Activated CD8-positive, alpha-beta memory T cell treated with anti-CD3 and anti-CD28 coated beads for 4 hours (primary cell): ENCODE results near the gene ISCA1.
"Not testable (repeated sequence)": the region's sequence is repeated elsewhere in the genome, so short reads cannot be mapped to it uniquely, and the experiment has no call there.

Source experiments
- DNase-seq, 2 donors: peaks; one replicate each; pipeline ENCODE4 v3.0.0-alpha.2; 2020; ENCODE audit warnings: low read depth in 2 of 2

Gene ISCA1

GRCh38 chr9:86282077-86282978 lies at the start of gene ISCA1:
Gene ISCA1 (minus strand): TSS chr9:86282538. CDS start chr9:86282458, 80 bp downstream.
- peak; percentile 96 to 98 for DNase-seq

DNA sequence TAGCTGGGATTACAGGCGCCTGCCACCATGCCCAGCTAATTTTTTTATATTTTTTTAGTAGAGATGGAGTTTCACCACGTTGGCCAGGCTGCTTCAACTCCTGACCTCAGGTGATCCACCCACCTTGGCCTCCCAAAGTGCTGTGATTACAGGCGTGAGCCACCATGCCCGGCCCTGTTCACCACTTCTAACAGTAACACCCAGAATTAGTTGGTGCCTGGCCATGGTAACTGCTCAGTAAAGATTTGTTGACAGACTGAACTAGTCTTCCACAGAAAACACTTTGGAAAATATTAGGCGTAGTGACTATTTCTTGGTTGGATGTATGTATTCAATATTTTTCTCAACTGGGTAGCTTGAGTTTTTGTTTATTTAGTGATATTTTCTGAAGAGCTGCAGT lies 47.8 kb upstream of the ISCA1 start:
- DNase-seq = no peak

DNA sequence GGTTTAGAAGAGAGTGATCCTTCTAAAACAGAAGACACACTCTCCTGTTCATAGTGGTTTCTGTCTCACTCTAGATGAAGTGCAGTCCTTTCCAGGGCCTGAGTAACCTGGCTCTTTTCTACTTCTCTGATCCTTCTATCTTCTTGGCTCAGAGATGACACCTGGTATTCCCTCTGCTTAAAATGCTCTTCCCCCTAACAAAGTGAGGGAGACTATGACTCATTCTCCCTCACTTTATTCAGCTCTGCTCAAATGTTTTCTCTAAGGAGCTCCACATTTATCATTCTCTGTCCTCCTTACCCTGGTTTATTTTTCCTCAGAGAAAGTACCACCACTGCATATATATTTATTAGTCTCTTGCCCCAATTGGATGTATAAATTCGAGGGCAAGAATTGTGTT lies 47.3 kb upstream of the ISCA1 start:
- no peak for DNase-seq

DNA sequence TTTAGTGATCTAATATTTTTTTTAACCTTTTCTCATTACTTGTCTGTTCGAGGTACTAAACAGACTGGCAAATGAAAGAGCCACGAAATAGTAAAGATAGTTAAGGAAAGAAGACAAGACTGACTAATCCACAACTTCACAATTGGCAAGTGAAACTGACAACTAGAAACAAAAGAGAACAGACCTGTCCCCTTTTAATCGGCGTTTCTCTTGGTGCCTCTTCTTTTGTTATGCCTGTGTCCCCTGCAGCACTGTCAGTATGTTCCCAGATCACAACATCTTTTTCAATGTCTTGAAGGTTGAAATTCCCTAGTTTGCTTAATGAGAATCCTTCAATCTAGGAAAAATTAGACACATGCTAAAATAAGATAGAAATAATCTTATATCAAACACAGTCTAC lies 45.8 kb upstream of the ISCA1 start:
- no peak for DNase-seq

DNA sequence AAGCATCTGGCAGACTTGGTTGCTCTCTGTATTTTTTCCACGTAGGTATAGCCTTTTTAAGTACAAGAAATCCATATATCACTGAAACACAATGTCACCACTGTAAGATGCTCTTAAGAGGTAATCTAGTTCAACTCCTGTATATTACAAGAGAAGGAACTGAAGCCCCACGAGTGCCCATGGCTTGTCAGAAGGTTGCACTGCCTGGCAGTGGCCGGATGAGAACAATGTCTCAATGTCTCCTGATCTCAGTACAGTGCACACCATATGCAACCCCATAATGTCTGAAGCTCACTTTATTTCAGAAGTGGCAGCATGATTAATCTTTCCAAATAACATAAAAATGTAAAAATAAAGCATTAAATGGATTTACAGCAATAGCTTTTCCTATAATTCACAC lies 44.2 kb upstream of the ISCA1 start:
- no peak for DNase-seq

- no peak for DNase-seq
Observed at GRCh38 chr9:86324901-86325300, 42.6 kb upstream of the ISCA1 start.

- DNase-seq = no peak
Observed at GRCh38 chr9:86324308-86324707, 42.0 kb upstream of the ISCA1 start.

DNA sequence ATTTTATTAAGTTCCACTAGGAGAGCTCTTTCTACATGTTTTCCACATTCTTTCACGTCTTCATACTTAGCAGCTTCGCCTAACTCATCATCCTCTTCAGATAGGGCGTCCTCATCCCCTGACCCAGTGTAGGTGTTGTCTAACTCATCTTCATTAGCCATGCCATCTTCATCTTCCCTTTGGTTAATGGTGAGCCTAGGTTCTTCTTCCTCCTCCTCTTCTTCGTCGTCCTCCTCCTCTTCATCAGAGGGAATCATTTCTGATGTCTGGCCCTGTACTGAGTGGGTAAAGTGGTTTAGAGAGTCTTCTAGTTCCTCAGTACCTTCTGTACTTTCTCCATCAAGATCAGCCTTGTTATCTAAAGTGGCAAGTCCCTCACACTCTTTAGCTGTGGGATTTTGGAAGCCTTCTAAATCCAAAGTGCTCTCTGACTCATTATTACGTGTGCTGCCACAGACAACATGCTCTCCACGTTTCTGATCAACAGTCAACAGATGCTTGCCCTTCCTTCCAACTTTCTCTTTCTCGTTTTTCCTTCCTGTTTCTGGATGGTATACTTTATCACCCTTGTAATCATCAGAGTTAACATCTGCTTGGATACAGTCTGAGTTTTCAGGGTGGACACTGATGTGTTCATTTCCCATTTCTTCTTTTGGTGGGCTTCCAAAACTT lies 40.8 kb upstream of the ISCA1 start:
- no peak for DNase-seq

DNA sequence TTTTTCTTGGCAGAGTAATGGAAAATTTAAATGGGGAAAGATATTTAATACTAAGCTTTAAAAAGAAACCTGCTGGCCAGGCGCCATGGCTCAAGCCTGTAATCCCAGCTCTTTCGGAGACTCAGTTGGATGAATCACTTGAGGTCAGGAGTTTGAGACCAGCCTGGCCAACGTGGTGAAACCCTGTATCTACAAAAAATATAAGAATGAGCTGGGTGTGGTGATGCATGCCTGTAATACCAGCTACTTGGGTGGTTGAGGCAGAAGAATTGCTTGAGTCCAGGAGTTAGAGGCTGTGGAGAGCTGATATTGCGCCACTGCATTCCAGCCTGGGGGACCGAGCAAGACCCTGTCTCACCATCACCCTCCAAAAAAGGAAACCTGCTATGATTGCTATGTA lies 39.0 kb upstream of the ISCA1 start:
- no peak for DNase-seq

DNA sequence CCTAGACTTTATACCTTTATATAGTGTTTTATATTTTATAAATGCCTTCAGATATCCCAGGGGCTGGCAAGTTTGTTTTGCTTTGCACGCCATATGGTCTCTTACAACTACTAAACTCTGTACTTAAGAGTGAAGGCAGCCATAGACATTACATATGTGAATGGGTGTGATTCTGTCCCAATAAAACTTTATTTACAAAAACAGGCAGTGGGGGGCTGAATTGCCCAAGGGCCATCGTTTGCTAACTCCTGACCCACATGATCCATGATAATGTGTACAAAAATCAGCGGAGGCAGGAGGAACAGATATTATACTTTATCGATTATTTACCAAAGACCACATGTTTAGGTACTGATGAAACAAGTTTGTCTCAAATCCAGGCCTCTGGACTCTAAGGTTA lies 35.8 kb upstream of the ISCA1 start:
- no peak for DNase-seq

GRCh38 chr9:86315078-86315477 lies 32.7 kb upstream of the ISCA1 start:
- DNase-seq = no peak

DNA sequence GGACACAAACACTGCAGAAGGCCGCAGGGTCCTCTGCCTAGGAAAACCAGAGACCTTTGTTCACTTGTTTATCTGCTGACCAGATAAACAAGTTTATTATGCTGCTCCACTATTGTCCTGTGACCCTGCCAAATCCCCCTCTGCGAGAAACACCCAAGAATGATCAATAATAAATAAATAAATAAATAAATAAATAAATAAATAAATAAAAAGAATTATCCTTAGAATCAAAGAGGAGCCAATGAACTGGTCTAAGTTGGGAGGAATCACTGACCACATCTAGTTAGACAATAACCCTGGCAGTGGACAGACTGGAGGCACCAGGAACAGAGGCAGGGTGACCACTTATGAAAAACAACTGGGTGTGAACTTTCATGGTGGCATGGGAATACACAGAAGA lies 30.6 kb upstream of the ISCA1 start:
- DNase-seq = not testable (repeated sequence)

DNA sequence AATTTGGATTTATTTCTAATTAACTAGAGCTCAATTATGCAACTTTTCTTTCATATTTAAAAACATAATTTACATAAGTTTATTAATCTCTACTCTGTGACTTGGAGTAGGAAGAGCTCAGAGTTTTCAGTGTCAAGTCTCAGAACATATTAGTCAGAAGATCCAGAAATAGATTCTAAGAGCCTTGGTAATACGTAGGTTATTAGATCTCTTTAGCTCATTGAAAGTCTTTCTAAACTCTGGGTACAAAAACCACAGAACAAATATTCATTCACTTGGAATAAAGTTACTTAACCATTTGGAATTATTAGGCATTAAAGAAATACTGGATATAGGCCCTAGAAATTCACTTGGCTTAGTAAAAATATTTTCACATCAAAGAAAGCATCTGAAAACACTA lies 26.3 kb upstream of the ISCA1 start:
- no peak for DNase-seq

DNA sequence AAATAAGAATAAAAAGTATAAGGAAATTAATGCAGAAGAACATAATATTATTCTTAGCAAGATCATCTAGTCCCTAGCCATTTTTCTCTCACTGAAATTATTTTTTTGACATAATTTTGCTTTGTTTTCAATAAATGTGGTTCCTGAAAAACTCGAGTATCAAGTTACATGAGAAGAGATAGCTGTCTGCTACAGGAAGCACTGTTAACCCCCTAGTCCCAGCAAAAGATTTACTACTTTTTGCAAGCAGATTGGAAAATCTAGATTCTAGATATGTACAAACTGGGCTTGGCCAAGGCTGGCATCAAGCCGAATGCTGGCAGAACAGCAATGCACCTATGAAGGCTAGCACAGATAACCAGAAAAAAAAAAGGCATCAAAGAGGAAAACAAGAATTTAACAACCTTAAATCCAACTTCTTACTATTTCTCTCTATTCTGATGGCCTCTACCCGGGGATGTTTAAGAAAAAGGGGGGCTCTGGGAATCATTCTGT lies 21.9 kb upstream of the ISCA1 start:
- DNase-seq = no peak

DNA sequence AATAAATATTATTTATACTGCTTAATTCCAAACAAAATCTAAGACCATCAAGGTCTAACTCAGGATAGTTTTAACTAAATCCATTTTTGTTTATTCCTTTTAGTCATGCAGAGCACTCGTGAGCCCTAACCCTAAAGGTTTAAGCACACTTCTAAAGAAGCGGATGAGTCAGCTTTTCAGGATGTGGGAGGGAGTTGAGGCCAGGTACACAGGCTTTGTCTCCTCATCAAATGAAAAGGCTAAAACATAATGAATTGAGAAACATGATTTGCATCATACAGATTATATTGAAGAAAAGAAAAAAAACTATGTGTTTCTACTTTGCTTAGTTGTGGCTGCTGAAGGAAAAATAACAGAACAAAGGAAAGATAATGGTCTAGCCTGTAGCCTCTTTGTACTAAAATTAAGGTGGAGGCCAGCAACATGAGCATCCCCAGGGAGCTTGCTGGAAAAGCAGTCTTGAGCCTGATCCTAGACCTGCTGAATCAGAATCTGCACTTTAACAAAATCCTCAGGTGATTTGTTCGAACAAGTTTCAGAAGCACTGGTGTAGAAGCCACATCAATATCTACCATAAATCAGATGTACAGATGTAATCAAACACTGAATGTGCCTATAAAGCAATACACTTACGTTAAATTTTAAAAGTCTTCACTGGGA lies 21.1 kb upstream of the ISCA1 start:
- peak; percentile 11 to 37 for DNase-seq

DNA sequence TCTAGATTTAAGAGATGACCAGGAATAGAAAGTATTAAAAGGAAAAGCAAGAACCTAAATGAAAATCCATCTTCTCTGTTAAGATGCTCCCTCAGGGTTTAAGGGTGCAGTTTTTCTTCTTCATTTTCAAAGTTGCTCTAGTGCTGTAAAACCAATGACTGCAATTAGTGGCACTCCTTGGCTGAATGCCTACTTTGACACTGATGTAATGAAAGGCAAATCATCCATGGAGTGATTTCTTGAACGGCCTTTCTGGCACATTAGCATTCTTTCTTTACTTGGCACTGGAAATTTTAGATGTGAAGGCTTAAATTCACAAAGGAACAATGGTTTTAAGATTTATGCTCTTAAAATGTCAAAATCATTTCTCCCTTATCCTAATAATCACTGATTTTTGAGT lies 19.3 kb upstream of the ISCA1 start:
- no peak for DNase-seq

GRCh38 chr9:86300701-86301100 lies 18.4 kb upstream of the ISCA1 start:
- DNase-seq = no peak

- no peak for DNase-seq
Observed at GRCh38 chr9:86298873-86299272, 16.5 kb upstream of the ISCA1 start.

- not testable (repeated sequence) for DNase-seq
Observed at GRCh38 chr9:86290341-86290740, 8.0 kb upstream of the ISCA1 start.

- DNase-seq = no peak
Observed at GRCh38 chr9:86288499-86289198, 6.3 kb upstream of the ISCA1 start.

GRCh38 chr9:86287013-86287412 lies 4.7 kb upstream of the ISCA1 start:
- DNase-seq = no peak

DNA sequence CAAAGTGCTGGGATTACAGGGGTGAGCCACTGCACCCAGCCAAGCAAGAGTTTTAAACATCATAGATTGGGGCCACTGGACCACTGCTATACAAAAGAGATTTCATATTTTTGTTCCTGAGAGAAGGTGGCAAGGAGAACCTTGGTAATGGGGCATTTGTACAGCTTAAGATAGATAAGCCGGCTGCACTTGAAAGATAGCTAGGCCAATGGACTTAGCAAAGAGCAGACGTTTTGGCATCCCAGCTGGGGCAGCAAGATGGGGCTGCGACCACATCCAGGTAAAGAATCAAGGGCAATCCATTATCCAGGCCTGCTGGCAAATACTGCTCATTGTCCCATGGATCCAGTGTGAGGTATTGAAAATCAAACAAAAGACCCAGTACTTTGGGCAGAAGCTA lies 3.9 kb upstream of the ISCA1 start:
- DNase-seq = no peak
